Measurements from ENCODE around the gene GBP3.

Gene GBP3

GRCh38 chr1:89008511-89008910 lies 14.2 kb downstream of the GBP3 start:
- TF ChIP-seq EGR1 (IDR thresholded peaks at IDR 0.05) = no peak
- TF ChIP-seq MAX (IDR thresholded peaks at IDR 0.05) = no peak
- TF ChIP-seq USF1 (IDR thresholded peaks at IDR 0.05) = no peak
- TF ChIP-seq NFIC (IDR thresholded peaks at IDR 0.05) = no peak
- TF ChIP-seq YY1 (IDR thresholded peaks at IDR 0.05; ENCODE audit: low read depth) = no peak
- TF ChIP-seq EP300 (IDR thresholded peaks at IDR 0.05; ENCODE audit: borderline replicate concordance) = no peak
- TF ChIP-seq RAD21 (IDR thresholded peaks at IDR 0.05; ENCODE audit: low read depth) = no peak
- TF ChIP-seq CEBPB (IDR thresholded peaks at IDR 0.05) = no peak
- no peak for TF ChIP-seq TAF1 (IDR thresholded peaks at IDR 0.05; ENCODE audit: low read depth)
- no peak for TF ChIP-seq CREB1 (IDR thresholded peaks at IDR 0.05; ENCODE audit: low read depth)
- no peak for TF ChIP-seq TCF12 (IDR thresholded peaks at IDR 0.05; ENCODE audit: low read depth)
- no peak for TF ChIP-seq REST (IDR thresholded peaks at IDR 0.05; ENCODE audit: low read depth)
- no peak for TF ChIP-seq FOXM1 (IDR thresholded peaks at IDR 0.05; ENCODE audit: borderline replicate concordance, low read depth)
- TF ChIP-seq TEAD4 (IDR thresholded peaks at IDR 0.05) = no peak
- no peak for TF ChIP-seq ZBTB7A (IDR thresholded peaks at IDR 0.05; ENCODE audit: low read depth)

- no peak for TF ChIP-seq YY1 (IDR thresholded peaks at IDR 0.05; ENCODE audit: low read depth)
- TF ChIP-seq ZBTB7A (IDR thresholded peaks at IDR 0.05; ENCODE audit: low read depth) = no peak
- TF ChIP-seq CREB1 (IDR thresholded peaks at IDR 0.05; ENCODE audit: low read depth) = no peak
- no peak for TF ChIP-seq TEAD4 (IDR thresholded peaks at IDR 0.05)
- TF ChIP-seq FOXM1 (IDR thresholded peaks at IDR 0.05; ENCODE audit: borderline replicate concordance, low read depth) = no peak
Observed at GRCh38 chr1:89005286-89006151, 17.1 kb downstream of the GBP3 start.

GRCh38 chr1:89001510-89001909 lies 21.2 kb downstream of the GBP3 start:
- TF ChIP-seq MAX (IDR thresholded peaks at IDR 0.05) (no peak), REST (IDR thresholded peaks at IDR 0.05; ENCODE audit: low read depth) (no peak)

GRCh38 chr1:88998716-88999115 lies 23.9 kb downstream of the GBP3 start:
- no peak for TF ChIP-seq REST (IDR thresholded peaks at IDR 0.05; ENCODE audit: low read depth)
- no peak for TF ChIP-seq ZBTB7A (IDR thresholded peaks at IDR 0.05; ENCODE audit: low read depth)
- TF ChIP-seq RAD21 (IDR thresholded peaks at IDR 0.05; ENCODE audit: low read depth) = peak; percentile 79

GRCh38 chr1:88990426-88990825 lies 32.2 kb downstream of the GBP3 start:
- TF ChIP-seq CREB1 (IDR thresholded peaks at IDR 0.05; ENCODE audit: low read depth) (no peak), TCF12 (IDR thresholded peaks at IDR 0.05; ENCODE audit: low read depth) (no peak), TEAD4 (IDR thresholded peaks at IDR 0.05) (no peak), CEBPB (IDR thresholded peaks at IDR 0.05) (no peak), NFIC (IDR thresholded peaks at IDR 0.05) (no peak), REST (IDR thresholded peaks at IDR 0.05; ENCODE audit: low read depth) (no peak), RAD21 (IDR thresholded peaks at IDR 0.05; ENCODE audit: low read depth) (no peak), EP300 (IDR thresholded peaks at IDR 0.05; ENCODE audit: borderline replicate concordance) (no peak), ZBTB7A (IDR thresholded peaks at IDR 0.05; ENCODE audit: low read depth) (no peak), MAX (IDR thresholded peaks at IDR 0.05) (no peak), USF1 (IDR thresholded peaks at IDR 0.05) (no peak), YY1 (IDR thresholded peaks at IDR 0.05; ENCODE audit: low read depth) (no peak), EGR1 (IDR thresholded peaks at IDR 0.05) (no peak), FOXM1 (IDR thresholded peaks at IDR 0.05; ENCODE audit: borderline replicate concordance, low read depth) (no peak), TAF1 (IDR thresholded peaks at IDR 0.05; ENCODE audit: low read depth) (no peak)
